B cell (primary cell): ENCODE results near the gene GNGT1.
A peak's percentile ranks its signal among the peaks of the same experiment; 100 is the strongest.

Experiments
- CTCF ChIP-seq: fragments of 200-600 bp; IDR thresholded peaks from one replicate; pipeline ENCODE4 v1.8.0; 2022; ENCODE audit warnings: antibody characterized with exemption, mild to moderate bottlenecking
- EZH2 ChIP-seq: IDR thresholded peaks from 2 replicates; pipeline ENCODE4 v1.6.1; 2012; ENCODE audit warnings: borderline replicate concordance, low read depth, mild to moderate bottlenecking, moderate library complexity, low read length; ENCODE audit not compliant: insufficient read depth, poor library complexity, severe bottlenecking

DNA sequence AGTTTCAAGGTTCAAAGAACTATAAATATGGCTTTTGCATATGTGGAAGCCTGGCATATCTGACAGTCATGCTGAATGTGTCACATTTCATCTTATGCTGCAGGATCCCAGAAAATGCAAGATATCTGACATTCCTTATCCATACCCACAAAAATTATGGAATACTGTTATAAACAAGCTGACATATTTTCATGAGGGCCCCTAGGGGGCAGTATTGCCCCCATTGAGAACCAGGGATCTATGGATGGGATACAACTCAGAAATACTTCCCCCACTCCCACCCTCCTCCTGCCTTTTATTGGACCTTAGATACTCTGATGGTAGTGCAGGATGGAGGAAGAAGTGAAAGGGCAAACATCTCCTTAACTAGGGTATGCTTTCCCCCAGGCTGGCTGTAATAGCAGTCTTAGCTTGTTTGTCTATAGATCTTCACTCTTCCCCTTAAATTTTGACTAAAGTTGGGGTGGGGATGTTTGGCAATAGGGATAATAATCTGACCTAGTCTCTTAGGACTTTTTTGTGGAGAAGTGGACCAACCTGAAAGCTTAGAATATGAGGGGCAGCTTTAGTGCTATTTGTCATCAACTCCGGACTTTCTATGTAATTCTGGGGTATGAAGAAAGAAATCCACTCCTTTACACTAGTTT lies 3.5 kb upstream of the GNGT1 start:
- TF ChIP-seq CTCF (peak; percentile 80), EZH2 (no peak)
